GM21423 (cell line): Measurements from ENCODE around the gene MACROD2.

ENCODE experiments used
- ATAC-seq: cut with Tn5 transposase; IDR thresholded peaks from one replicate; pipeline ENCODE4 v1.9.1; 2021; ENCODE audit warnings: mild to moderate bottlenecking, moderate library complexity; ENCODE audit not compliant: unreplicated experiment

Gene MACROD2

DNA sequence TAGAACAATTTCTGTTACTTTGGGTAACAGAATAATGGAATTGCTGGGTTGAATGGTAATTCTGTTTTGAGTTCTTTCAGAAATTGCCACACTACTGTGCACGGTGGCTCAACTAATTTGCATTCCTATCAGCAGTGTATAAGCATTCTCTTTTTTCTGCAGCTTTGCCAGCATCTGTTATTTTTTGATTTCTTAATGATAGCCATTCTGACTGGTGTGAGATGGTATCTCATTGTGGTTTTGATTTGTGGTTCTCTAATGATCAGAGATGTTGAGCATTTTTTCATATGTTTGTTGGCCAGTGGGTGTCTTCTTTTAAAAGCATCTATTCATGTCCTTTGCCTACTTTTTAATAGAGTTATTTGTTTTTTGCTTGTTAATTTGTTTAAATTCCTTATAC, 1731.1 kb downstream of the MACROD2 start:
- ATAC-seq = no peak

DNA sequence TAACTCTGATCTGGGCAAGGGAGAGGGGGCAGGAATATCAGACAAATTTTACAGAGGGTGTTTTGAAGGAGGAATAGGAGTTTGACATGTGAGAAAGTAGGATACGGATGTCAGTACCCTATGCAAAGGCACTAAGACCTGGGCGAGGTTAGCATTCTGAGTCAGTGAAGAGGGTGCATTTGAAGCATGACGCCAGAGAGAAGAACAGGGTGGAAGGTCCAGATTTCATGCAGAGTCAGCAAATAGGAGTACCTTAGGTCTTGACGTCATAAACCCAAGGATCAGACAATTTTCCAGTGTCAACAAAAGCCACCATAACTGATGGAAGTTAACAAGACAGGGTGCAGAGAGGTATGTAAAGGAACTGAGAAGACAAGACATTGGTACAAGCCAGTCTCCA, 1738.7 kb downstream of the MACROD2 start:
- ATAC-seq = no peak

DNA sequence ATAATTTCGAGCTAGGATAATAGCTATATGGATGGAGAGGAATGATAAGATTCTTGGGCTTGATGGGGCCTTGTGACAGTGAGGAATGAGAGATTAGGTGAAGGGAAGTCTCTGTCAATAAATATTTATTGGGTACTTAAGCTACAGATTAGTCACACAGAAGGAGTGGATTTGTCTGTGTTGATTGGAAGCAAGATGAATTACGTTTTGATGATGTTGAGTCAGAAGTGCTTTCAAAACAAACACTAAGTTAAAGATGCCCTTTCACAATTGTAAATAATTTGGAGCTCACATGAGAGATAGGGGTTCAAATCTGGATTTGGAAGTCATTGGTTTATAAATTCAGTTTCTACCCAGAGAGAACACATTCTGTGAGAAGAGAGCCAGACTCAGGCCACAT, 1743.7 kb downstream of the MACROD2 start:
- no peak for ATAC-seq

DNA sequence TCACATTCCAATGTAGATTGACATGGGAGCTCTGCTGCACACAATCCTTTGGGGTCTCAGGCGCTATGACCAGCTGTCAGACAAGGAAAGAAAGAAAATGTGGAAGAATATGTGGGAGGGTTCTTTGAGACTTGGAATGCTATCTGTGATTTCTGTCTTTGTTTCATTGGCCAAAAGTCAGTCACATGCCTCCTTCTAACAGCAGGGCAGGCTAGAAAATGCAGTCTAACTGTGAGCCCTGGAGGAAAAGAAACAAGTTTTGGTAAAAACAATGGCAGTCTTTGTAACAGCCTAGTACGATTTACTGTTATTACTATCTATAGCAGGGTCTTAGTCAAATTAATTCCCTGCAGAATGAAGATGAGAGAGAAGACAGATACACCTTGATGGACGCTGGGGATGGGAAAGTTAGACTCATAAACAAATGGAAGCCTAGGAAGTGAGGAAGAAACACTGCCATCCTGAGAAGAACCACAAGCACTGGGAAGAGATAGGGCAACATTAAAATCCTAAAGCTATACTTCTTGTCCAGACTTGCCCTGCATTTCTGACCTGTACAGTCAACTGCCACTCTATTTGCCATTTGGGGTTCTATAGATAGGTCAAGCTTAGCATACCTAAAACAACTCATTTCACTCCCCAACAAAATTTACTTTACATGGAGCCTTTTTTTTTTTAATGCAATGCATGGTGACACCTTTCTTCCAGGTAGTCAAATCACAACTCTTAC, 1744.9 kb downstream of the MACROD2 start:
- no peak for ATAC-seq

DNA sequence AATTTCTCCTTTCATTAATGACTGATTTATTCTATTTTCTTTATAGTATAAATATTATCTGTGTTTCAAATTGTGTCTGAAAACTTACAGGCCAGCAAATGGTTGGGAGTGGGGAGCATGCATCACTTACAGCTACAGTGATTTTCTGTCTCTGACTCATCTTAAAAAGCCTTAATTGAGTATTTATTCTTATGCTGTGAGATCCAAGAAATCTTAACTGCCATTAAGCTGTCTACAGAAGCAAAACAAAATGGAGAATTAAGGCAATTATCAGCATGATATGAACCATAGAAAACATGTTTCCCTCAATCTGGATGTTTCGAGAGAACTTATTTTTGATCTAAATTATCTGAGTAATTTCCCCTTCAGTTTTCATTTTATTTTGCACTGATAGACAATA, 1746.8 kb downstream of the MACROD2 start:
- no peak for ATAC-seq

DNA sequence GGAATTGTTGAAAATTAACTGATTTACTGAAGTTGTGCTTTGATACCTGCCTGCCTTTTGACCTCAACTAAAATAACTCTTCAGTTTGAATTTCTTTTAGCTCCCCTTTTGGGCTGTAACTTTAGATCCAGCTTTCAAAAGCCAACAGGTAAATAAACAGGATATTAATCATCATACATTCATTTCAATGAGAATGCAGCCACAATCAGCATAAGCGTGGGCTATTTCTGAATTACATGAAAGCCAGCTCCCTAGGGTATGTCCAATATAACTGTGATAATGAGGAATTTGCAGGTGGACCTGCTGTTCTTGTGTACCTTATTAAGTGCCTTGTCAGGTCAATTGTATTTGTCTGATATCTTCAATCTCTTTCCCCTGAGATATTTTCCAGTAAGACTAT, 1747.3 kb downstream of the MACROD2 start:
- no peak for ATAC-seq

DNA sequence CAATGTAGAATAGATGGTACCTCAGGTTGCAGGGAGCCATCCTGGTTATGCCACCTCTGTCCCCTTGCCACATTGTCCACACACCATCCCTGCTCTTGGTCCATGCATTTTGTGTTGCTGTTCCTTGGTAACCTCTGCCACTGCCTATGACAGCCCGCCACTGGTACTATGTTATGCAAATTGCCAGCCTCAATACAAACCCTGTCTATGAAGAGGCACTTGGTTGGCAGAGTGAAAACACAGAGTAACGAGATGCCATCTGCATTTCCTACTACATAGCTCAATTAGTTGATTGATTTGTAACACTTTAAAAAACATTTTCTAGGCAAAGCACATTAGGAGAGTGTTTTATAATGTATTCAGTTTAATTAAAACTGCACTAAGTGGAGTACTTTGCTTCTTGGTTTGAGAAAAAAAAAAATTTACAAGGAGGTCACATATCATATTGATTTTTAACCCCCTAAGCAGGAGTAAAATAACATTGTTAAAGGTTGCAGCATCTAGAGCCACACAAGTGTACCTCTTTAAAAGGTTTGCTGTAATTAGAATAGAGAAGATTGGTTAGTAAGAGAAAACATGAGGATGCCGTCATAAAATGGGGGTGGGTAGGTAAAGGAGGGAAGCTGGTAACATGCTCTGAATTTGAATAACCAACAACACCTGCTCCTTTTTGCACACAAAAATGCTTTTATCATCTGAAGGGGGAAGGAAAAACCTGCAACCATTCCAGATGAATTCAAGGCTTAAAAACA, 1760.9 kb downstream of the MACROD2 start:
- no peak for ATAC-seq

DNA sequence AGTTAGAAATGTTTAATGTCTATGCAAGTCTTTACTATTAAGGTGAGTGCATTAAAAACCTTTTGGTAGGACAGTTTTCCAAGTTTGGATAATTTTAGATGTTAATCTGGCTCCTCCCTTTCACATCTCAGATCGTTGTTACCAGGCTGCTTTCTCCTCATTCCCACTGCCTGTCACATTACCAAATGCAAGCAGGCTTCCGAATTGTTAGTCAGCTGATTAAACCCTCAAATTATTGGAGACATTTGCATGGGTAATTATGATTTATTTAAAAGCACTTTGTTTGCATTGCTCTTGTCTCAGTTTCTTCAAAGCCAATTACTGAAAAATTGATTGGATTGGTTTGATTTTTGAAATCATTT, 1761.4 kb downstream of the MACROD2 start:
- no peak for ATAC-seq

DNA sequence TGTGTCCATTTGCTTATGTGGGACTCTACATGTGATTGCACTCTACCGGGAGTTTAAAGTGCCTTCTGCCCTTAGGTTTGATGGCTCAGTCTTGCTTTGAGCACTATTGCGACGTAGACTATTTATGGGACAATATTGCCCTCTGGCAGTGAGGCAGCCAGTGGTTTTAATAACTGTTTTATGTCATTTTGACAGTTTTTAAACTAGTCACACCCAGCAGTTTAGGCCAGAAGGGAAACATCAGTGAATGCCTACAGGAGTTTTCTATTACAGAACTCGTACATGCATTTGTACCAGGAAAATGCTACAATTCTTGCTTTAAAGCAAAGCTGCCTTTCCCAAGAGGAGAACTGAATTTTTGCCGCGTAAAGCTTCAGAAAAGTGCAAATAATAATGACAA, 1764.3 kb downstream of the MACROD2 start:
- no peak for ATAC-seq

DNA sequence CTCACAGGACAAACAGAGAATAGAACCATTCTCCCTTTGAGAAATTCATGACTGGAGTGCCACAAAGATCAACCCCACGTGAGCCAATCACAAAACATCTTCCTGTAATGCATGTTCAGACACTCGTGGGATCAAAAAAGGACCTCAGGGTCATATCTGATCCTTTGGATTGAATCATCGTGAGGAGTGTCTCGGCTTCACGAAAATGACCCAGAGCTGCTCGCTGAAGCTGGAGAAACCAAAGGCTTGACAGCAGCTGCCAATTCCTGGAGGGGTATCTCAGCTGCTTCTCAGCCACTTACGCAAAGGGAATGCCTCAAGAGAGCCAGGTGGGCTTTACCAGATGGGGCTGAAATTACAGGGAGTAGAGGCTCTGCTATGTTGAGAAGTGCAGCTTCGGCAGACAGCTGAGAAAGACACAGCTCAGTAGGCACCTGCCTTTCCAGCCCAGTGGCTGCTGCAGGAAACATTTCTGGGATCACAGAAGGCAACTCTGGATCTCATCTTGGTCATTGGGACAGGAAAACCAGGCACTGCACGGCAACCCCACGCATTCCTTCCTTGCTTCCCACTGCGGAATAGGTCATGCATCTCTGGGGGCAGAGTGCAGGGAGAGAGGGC, 1764.8 kb downstream of the MACROD2 start:
- no peak for ATAC-seq

DNA sequence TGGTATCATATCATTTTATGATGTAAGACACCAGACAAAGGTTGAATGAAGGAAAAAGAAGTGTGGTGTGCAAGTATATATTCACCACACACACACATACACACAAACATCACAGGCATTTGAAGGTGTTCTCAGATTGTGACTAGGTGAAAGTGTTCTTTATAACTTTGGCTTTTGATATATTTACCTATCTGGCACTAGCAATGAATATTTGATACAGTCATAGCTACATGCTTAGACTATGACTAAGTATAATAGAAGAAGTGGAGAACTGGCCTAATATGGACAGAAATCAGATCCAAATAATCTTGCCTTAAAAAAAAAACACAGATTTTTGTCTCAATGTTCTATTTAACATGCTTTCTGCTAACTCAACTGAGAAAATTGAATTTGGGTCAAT, 1768.0 kb downstream of the MACROD2 start:
- ATAC-seq = no peak

DNA sequence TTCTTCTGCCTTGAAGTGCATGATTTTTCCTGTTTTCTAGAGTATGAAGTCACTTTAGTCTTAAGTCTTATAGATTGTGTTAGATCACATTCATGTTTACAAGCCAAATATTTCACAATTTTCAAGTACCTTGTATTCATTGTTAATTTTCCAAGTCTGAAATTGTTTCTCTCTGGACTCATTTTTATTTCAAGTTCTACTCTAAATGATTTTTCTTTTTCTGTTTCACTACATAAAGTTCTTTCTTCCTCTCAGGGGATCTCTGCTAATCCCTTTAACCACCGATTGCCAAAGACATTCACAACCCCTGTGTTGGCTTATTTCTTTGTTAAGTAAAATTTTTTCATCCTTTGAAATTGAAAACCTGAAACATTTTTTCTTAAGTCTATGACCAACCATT, 1772.3 kb downstream of the MACROD2 start:
- no peak for ATAC-seq

DNA sequence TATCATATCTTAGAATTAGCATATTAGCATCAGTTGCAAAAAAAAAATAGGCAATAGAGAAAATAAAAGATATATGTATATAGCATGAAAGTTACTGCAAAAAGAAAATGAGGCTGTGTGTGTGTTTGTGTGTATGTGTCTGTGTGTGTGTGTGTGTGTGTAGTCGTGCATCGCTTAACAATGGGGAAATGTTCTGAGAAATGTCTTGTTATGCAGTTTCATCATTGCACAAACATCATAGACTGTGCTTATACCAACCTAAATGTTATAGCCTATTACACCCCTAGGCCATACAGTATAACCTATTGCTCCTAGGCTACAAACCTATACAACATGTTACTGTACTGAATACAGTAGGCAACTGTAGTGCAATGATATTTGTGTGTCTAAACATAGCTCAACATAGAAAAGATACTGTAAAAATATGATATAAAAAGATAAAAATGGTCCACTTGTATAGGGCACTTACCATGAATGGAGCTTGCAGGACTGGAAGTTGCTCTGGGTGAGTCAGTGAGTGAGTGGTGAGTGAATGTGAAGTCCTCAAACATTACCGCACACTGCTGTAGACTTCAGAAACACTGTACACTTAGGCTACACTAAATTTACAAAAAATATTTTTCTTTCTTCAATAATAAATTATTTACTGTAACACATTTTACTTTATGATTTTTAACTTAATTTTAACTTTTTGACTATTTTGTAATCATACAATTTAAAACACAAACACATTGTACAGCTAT, 1772.9 kb downstream of the MACROD2 start:
- no peak for ATAC-seq

DNA sequence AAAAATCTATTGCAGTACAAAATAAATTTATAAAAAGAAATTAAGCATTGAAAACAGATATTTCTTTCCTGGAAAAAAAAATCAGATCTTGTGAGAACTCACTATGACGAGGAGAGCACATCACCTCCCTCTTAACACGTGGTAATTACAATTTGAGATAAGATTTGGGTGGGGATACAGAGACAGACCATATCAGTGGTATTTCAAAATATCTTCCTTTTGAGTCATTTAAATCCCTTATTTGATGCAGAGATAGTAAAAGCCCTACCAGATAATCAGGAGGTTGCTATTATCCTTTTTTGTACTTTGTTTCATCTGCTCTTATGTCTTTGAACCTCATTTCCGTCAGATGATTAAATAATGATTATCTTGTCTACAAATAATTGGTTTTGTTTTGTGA, 1777.5 kb downstream of the MACROD2 start:
- ATAC-seq = no peak

DNA sequence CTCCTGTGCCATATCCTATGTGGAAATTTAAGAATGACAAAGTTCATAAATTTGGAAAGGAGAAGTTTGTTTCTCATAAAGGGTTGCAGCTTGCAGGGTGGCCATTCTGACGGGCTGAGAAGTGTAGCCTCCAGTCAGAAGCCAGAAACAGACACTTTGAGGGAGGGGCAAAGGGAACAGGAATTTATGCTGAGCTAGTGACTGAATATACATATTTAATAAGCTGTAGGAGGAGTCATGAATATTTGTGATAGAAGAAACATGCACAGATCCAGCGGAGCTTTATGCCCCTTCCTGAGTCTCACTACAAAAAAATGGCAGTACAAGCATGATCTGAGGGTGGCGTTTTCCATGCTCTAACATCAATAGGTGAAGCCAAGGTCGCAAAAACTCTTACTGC, 1779.6 kb downstream of the MACROD2 start:
- no peak for ATAC-seq

DNA sequence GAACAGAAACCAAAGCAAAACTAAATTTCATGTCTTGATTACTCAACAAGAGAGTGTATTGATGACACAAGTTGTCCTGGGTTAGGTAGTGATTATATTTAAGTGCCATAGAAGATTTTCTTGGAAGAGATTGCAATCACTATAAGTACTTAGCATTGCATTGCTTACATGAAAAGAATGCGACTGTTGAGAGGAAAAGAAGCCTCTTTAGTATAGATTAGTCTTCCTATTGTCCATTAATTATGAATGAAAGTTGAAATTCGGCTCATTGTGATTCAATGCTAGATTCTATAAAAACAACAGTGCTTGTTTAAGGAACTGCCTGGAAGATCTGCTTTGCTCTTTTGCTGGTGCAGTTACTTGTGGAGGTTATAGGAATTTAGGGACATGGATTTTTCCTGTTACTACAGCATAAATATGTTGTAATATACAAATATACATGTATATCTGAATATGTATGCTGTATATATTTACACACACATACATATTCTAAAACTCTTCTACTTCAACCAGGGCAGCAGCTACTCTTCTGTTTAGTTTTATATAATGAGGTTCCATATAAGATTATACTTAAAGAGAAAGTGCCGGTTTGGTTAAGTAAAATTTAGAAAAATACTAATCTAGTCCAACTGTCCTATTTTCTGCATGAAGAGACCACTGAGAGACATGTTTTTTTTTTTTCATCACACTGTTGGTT, 1781.6 kb downstream of the MACROD2 start:
- no peak for ATAC-seq

DNA sequence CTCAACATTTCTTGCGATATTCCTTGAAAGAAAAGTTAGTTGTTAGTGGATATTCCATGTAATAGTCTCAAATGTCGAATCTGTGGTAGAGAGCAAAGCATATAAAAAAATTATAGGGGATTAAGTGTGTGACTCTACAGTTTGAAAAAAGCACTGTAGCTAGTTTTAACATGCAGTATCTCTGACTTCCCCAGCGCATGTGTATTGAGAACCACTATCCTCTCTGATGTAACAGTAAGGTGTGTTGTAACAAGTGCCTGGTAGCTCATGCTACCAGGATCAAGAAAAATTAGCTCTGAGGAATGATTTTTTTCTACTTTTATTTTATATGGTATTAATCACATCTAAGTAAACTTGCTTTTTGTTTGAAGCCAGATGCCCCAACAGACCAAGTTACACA, 1788.7 kb downstream of the MACROD2 start:
- no peak for ATAC-seq

DNA sequence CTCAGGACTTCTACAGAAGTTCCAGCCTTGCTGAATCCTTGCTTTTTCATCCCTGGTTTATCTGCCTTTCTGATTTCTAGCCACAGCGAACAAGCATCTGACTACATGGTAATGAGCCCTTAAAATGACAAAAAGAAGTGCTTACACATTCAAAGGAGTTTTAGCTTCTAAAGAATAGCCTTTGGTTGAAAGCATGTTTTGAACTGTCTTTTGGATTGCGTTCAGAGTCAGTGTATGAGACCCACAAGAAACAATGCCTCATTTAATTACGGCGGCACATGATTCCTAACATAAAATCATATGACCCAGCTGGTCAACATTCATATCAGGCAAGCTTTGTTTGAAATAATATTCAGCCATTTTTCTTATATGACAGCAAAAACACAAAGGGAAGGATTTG, 1793.8 kb downstream of the MACROD2 start:
- no peak for ATAC-seq

DNA sequence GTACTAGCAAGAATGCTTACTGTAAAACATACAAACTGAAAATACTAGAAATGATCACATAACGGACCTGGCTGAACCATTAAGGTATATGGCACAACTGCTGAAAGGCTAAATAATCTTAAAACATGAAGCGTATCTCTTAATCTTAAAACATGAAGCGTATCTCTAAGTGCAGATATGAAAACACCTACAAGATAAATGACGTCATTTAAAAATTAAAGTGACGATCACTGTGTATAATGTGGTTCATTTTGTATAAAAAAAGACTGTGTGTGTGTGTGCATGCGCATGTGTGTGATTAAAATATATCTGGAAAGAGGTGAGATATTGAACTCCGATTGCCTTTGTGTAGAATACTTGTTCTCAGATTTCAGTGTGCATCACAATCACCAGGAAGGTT, 1797.5 kb downstream of the MACROD2 start:
- no peak for ATAC-seq

DNA sequence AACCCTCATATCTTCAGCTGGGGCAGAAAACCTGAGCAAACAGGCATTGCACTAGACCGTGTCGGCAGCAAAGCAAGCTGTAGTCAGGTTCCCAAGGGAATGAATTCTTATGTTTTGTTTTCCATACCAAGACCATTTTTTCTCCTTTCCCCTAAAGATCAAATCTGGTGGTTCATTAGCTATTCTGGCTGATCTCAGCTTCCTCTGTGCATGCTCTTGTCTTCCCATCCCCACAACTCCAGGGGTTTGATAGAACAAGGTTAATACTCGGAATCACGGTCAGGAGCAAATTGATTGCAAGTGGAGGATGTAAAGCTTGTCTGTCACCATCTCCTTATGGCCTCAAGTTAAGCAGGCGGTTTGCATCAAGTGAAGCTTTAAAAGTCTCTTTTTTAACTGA, 1799.1 kb downstream of the MACROD2 start:
- no peak for ATAC-seq
